ENCODE results near the gene TMEM39A. TPM values are rescaled to one million over a fixed set of nuclear protein-coding genes. Genes with fewer than 3 reads are reported as not detected.

Gene TMEM39A
- polyA plus RNA-seq, 3 donors = 50.0 to 62.2 (median 58.5) TPM

GRCh38 chr3:119403201-119403600, 60.2 kb downstream of the TMEM39A start:
- no peak for DNase-seq

GRCh38 chr3:119402791-119403190, 60.6 kb downstream of the TMEM39A start:
- DNase-seq = no peak

- DNase-seq = no peak
Observed at GRCh38 chr3:119401503-119402440, 61.6 kb downstream of the TMEM39A start.

GRCh38 chr3:119401069-119401468, 62.3 kb downstream of the TMEM39A start:
- DNase-seq = no peak

GRCh38 chr3:119400466-119400865, 62.9 kb downstream of the TMEM39A start:
- DNase-seq = no peak

GRCh38 chr3:119396870-119397269, 66.5 kb downstream of the TMEM39A start:
- no peak for DNase-seq

- DNase-seq = no peak
Observed at GRCh38 chr3:119395923-119396358, 67.5 kb downstream of the TMEM39A start.

GRCh38 chr3:119388577-119388976, 74.8 kb downstream of the TMEM39A start:
- no peak for DNase-seq

GRCh38 chr3:119382134-119382533, 81.3 kb downstream of the TMEM39A start:
- no peak for DNase-seq

- DNase-seq = no peak
Observed at GRCh38 chr3:119380697-119381096, 82.7 kb downstream of the TMEM39A start.

Other genes with a start within 250 kb of the TMEM39A start
- gene B4GALT4, start 222.7 kb downstream of the TMEM39A start, polyA plus RNA-seq (ENCODE audit: insufficient read length in 3 of 3) = 10 to 100 TPM; 30.8 to 37.9 (median 31.5) TPM
- gene ARHGAP31, start 169.2 kb downstream of the TMEM39A start, polyA plus RNA-seq (ENCODE audit: insufficient read length in 3 of 3) = 10 to 100 TPM; 10.7 to 12.7 (median 12.4) TPM
- gene POGLUT1, start 5.3 kb upstream of the TMEM39A start, polyA plus RNA-seq (ENCODE audit: insufficient read length in 3 of 3) = 10 to 100 TPM; 24.0 to 33.4 (median 28.9) TPM
- gene TIMMDC1, start 34.9 kb upstream of the TMEM39A start, polyA plus RNA-seq (ENCODE audit: insufficient read length in 3 of 3) = 100 to 1,000 TPM in 2 of 3 donors, 10 to 100 TPM in 1; 99.5 to 113 (median 105) TPM
- under 1 TPM; 0.17 to 0.42 (median 0.30) TPM for gene CD80, start 96.0 kb upstream of the TMEM39A start, polyA plus RNA-seq (ENCODE audit: insufficient read length in 3 of 3)
- gene ADPRH, start 115.9 kb upstream of the TMEM39A start, polyA plus RNA-seq (ENCODE audit: insufficient read length in 3 of 3) = 1 to 10 TPM; 6.1 to 7.1 (median 6.8) TPM
- 1 to 10 TPM; 7.6 to 8.4 (median 8.0) TPM for gene PLA1A, start 134.3 kb upstream of the TMEM39A start, polyA plus RNA-seq (ENCODE audit: insufficient read length in 3 of 3)
- 10 to 100 TPM in 1 of 3 donors, 1 to 10 TPM in 2; 4.1 to 10.2 (median 6.2) TPM for gene POPDC2, start 197.0 kb upstream of the TMEM39A start, polyA plus RNA-seq (ENCODE audit: insufficient read length in 3 of 3)
- 10 to 100 TPM; 44.2 to 47.2 (median 45.0) TPM for gene COX17, start 213.8 kb upstream of the TMEM39A start, polyA plus RNA-seq (ENCODE audit: insufficient read length in 3 of 3)
- 10 to 100 TPM; 21.0 to 34.8 (median 28.0) TPM for gene CFAP91, start 239.4 kb upstream of the TMEM39A start, polyA plus RNA-seq (ENCODE audit: insufficient read length in 3 of 3)